Measurements from ENCODE around the gene DENND6B.
A peak's percentile ranks its signal among the peaks of the same experiment; 100 is the strongest.

The DENND6B gene

DNA sequence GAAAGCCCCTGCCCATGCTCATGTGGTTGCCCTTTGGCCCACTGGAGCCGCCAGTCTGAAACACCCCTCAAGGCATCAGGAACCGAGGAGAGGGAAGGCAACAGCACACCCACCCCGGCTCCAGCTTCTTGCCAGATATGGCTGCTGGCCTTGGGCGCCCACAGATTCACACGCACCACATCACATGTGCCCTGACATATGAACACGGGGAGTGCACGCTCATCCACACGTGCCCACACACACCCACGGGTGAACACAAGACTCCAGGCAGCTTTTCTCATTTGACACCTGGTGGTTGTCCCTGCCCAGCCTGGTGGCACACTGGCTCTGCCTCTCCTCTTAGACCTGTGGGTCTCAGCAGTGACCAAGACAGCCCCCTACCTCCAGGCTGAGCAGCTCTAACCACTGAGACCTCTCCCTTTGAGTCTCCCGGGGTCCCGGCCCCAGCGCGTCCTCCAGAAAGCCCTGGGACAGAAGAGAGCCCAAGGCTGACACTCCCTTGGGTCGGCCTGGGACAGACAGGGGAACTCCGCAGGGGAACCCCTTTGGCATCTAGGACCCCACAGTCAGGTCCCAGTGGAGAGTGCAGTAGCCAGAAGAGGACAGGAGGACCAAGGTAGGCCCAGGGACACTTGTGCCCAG lies 62.6 kb downstream of the DENND6B start:
- H3K9me2 ChIP-seq (ENCODE audit: low read depth, low read length) = no peaks in the 10 kb centered on the region
- H3K9me3 ChIP-seq (ENCODE audit: low read length) = no peaks in the 10 kb centered on the region
- peaks cover 4% of the 10 kb centered on the region; the same call in 1 of the 2 replicates for H3K79me2 ChIP-seq (ENCODE audit: insufficient read depth, low read length)
- H3K4me3 ChIP-seq (ENCODE audit: low read depth, low read length, poor library complexity, severe bottlenecking) = no peak overlapping the region
- H3F3A ChIP-seq (ENCODE audit: insufficient read depth, low read length) = no peaks in the 10 kb centered on the region
- peaks cover 37% of the 10 kb centered on the region for H3K4me1 ChIP-seq (ENCODE audit: insufficient read depth, low read length, severe bottlenecking)
- no peaks in the 10 kb centered on the region for H4K20me1 ChIP-seq (ENCODE audit: insufficient read depth, low read length)
- no peak overlapping the region for H3K27ac ChIP-seq (ENCODE audit: low read depth, low read length, poor library complexity, severe bottlenecking)
- 0 out of 2 replicates have a peak, but pooled peaks cover under 1% of the 10 kb centered on the region for H3K36me3 ChIP-seq (ENCODE audit: insufficient read depth, low read length)
- no peaks in the 10 kb centered on the region for H3K27me3 ChIP-seq (ENCODE audit: insufficient read depth, low read length)
- no peak overlapping the region for H2AFZ ChIP-seq (ENCODE audit: low read length)
- TF ChIP-seq, protein P1, sequence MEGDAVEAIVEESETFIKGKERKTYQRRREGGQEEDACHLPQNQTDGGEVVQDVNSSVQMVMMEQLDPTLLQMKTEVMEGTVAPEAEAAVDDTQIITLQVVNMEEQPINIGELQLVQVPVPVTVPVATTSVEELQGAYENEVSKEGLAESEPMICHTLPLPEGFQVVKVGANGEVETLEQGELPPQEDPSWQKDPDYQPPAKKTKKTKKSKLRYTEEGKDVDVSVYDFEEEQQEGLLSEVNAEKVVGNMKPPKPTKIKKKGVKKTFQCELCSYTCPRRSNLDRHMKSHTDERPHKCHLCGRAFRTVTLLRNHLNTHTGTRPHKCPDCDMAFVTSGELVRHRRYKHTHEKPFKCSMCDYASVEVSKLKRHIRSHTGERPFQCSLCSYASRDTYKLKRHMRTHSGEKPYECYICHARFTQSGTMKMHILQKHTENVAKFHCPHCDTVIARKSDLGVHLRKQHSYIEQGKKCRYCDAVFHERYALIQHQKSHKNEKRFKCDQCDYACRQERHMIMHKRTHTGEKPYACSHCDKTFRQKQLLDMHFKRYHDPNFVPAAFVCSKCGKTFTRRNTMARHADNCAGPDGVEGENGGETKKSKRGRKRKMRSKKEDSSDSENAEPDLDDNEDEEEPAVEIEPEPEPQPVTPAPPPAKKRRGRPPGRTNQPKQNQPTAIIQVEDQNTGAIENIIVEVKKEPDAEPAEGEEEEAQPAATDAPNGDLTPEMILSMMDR (IDR thresholded peaks at IDR 0.05; ENCODE audit: low read length) = no peak
- no peak for TF ChIP-seq EZH2 (IDR thresholded peaks at IDR 0.05; ENCODE audit: borderline replicate concordance, low read length)
- no peak overlapping the region for H3K9ac ChIP-seq (ENCODE audit: low read length)
- no peak overlapping the region for H3K4me2 ChIP-seq (ENCODE audit: low read length)

DNA sequence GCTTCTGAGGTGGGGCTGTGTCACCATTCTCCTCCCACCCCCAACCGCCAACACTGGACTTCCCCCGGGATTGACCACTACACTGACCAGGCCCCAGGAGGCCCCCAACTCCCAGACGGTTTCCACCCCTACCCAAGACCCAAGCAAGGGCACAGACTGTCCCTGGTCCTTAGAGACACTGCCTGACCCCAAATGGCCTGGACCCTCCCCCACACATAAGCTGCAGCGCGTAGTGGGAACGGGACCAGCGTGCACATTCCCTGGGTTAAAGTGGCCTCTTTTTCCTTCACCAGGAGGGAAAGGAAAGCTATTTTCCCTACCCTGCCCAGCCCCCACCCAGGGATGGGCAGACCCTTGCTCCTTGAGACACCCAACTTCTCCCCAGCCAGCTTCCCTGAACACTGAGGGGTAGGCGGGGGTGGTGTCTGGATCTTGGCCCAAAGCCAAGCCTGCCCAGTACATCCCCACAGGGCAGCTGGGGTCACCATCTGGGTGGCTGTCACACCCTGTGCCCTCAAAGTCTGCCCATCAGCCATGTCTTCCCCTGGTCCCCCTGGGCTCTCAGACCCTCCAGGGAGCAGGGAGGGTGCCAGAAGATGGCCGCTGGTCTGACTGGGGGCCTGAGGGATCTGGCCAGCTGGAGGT lies 63.7 kb downstream of the DENND6B start:
- no peaks in the 10 kb centered on the region for H3K27me3 ChIP-seq (ENCODE audit: insufficient read depth, low read length)
- H3K79me2 ChIP-seq (ENCODE audit: insufficient read depth, low read length) = peaks cover 4% of the 10 kb centered on the region; the same call in 1 of the 2 replicates
- H4K20me1 ChIP-seq (ENCODE audit: insufficient read depth, low read length) = no peaks in the 10 kb centered on the region
- no peak for TF ChIP-seq EZH2 (IDR thresholded peaks at IDR 0.05; ENCODE audit: borderline replicate concordance, low read length)
- TF ChIP-seq, protein P1 (IDR thresholded peaks at IDR 0.05; ENCODE audit: low read length) = no peak
- no peak overlapping the region; the same call in 1 of the 2 replicates for H3K4me2 ChIP-seq (ENCODE audit: low read length)
- no peak overlapping the region for H2AFZ ChIP-seq (ENCODE audit: low read length)
- H3K4me1 ChIP-seq (ENCODE audit: insufficient read depth, low read length, severe bottlenecking) = peaks cover 28% of the 10 kb centered on the region
- no peak overlapping the region for H3K9ac ChIP-seq (ENCODE audit: low read length)
- H3K36me3 ChIP-seq (ENCODE audit: insufficient read depth, low read length) = peaks cover 9% of the 10 kb centered on the region
- H3K9me2 ChIP-seq (ENCODE audit: low read depth, low read length) = no peaks in the 10 kb centered on the region
- H3K4me3 ChIP-seq (ENCODE audit: low read depth, low read length, poor library complexity, severe bottlenecking) = no peak overlapping the region
- no peaks in the 10 kb centered on the region for H3K9me3 ChIP-seq (ENCODE audit: low read length)
- peak overlapping the region; percentile 34 for H3K27ac ChIP-seq (ENCODE audit: low read depth, low read length, poor library complexity, severe bottlenecking)
- no peaks in the 10 kb centered on the region for H3F3A ChIP-seq (ENCODE audit: insufficient read depth, low read length)

DNA sequence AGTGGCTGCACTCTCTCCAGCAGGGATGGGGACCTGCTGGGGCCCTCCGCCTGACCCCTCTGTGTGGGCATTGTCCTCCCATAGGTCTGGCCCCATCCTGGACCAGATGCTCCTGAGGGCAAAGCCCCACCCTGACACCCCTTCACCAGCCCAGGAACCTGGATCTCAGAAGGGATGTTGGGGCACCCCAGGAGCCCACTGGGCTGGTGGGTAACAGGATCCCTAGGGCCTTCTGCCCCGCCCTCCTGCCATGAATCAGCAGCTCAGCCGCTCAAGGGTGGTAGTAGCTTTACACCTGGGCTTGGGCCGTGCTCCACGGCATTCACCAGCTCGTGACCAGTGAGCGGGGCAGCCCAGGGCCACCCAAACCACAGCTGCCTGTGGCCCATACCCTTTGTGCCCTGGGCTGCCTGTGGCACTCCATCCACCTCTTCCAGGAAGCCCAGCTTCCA lies 64.3 kb downstream of the DENND6B start:
- H3K4me3 ChIP-seq (ENCODE audit: low read depth, low read length, poor library complexity, severe bottlenecking) = peak overlapping the region; percentile 88
- TF ChIP-seq EZH2 (IDR thresholded peaks at IDR 0.05; ENCODE audit: borderline replicate concordance, low read length) = no peak
- TF ChIP-seq, protein P1 (IDR thresholded peaks at IDR 0.05; ENCODE audit: low read length) = no peak

More for the DNA sequence above, 64.3 kb downstream of the DENND6B start:
- Histone ChIP-seq H3K9me3 (ENCODE audit: low read length) (no peaks in the 10 kb centered on the region), H3K4me1 (ENCODE audit: insufficient read depth, low read length, severe bottlenecking) (peaks cover 24% of the 10 kb centered on the region), H3K9ac (ENCODE audit: low read length) (peak overlapping the region; percentile 70; the same call in 1 of the 2 replicates), H3K4me2 (ENCODE audit: low read length) (peak overlapping the region; percentile 65), H3K9me2 (ENCODE audit: low read depth, low read length) (no peaks in the 10 kb centered on the region), H3K27ac (ENCODE audit: low read depth, low read length, poor library complexity, severe bottlenecking) (peak overlapping the region; percentile 34), H3K27me3 (ENCODE audit: insufficient read depth, low read length) (no peaks in the 10 kb centered on the region), H3F3A (ENCODE audit: insufficient read depth, low read length) (no peaks in the 10 kb centered on the region), H3K79me2 (ENCODE audit: insufficient read depth, low read length) (peaks cover 4% of the 10 kb centered on the region; the same call in 1 of the 2 replicates), H4K20me1 (ENCODE audit: insufficient read depth, low read length) (no peaks in the 10 kb centered on the region), H2AFZ (ENCODE audit: low read length) (no peak overlapping the region), H3K36me3 (ENCODE audit: insufficient read depth, low read length) (peaks cover 15% of the 10 kb centered on the region)
